Sigmoid colon (tissue), 4 donors: ENCODE measurements around the gene USP49.

Source experiments
- POLR2A ChIP-seq, 2 donors: fragments of 450-650 bp; IDR thresholded peaks; one replicate each; pipeline ENCODE4 v1.6.1; 2016; ENCODE audit warnings: antibody characterized with exemption in 2 of 2, mild to moderate bottlenecking in 2 of 2, moderate library complexity in 2 of 2
- POLR2AphosphoS5 ChIP-seq, 4 donors: sonication (generic); formaldehyde crosslinking; IDR thresholded peaks; one replicate each; pipeline ENCODE4 v1.6.1; 2017; ENCODE audit warnings: antibody characterized with exemption in 4 of 4
- TF ChIP-seq, protein P1 (sequence below), 4 experiments: fragments of 450-650 bp in 3 of 4; fragments of 200-600 bp in 1 of 4; IDR thresholded peaks; one replicate each; pipeline ENCODE4 v1.5.1; 2016 to 2019; ENCODE audit warnings: antibody characterized with exemption in 4 of 4, mild to moderate bottlenecking in 3 of 4, moderate library complexity in 2 of 4

DNA sequence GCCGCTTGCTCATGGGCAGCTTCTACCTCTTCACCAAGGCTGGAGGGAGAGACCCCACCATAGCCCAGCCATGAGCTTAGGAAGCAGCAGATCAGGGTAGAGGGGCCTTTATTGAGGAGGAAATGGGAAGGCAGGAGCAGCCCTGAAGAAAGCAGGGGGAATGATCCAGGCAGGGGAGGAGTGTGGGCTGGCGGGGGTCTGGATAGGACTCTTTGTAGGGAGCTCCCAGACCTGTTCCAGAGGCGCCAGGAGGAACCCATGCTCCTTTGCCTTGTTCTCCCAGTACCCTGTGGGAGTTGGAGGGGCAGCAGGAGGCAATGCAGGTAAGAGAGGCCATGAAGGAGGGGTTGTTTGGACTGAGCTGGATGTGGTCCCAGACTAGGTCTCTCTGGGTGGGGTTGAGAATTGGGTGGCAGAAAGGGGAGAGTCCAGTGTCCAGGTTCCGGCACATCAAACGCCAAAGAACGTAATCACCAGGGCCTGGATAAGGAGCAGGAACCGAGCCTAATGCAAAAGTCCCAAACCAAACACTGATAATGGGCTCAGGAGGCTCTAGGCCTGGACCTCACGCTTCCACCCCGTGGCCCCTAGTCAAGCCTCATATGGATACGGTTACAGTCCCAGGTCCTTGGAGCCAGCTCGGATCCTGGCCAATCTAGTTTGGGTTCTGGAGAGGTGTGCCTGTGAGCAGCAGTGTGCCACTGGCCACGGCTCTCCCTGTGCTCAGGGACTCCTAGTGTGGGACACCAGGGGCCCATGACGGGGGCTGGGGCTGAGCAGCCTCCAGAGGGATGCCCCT is 135.9 kb downstream of the USP49 start:
- TF ChIP-seq, protein P1, sequence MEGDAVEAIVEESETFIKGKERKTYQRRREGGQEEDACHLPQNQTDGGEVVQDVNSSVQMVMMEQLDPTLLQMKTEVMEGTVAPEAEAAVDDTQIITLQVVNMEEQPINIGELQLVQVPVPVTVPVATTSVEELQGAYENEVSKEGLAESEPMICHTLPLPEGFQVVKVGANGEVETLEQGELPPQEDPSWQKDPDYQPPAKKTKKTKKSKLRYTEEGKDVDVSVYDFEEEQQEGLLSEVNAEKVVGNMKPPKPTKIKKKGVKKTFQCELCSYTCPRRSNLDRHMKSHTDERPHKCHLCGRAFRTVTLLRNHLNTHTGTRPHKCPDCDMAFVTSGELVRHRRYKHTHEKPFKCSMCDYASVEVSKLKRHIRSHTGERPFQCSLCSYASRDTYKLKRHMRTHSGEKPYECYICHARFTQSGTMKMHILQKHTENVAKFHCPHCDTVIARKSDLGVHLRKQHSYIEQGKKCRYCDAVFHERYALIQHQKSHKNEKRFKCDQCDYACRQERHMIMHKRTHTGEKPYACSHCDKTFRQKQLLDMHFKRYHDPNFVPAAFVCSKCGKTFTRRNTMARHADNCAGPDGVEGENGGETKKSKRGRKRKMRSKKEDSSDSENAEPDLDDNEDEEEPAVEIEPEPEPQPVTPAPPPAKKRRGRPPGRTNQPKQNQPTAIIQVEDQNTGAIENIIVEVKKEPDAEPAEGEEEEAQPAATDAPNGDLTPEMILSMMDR (IDR thresholded peaks at IDR 0.05), result no peak
- TF ChIP-seq POLR2AphosphoS5 (IDR thresholded peaks at IDR 0.05) (no peak), POLR2A (IDR thresholded peaks at IDR 0.05) (no peak)
